HepG2 (cell line): ENCODE results near the gene ZDHHC3. TPM values are rescaled to one million over a fixed set of nuclear protein-coding genes. Genes with fewer than 3 reads are reported as not detected.

Source experiments
- ATAC-seq: fragments of 200-7000 bp; cut with Tn5 transposase; 3 replicates; pipeline ENCODE4 v1.9.1; 2020; ENCODE audit warnings: mild to moderate bottlenecking, moderate library complexity
- BruUV-seq: library from RNA; stranded (reverse); fragments of 400-500 nt; replicated peaks from 2 replicates; lab custom pipeline; 2021; lab: Mats Ljungman, UMichigan
- CTCF ChIA-PET: fragments of 300-600 bp; formaldehyde crosslinking; extraction: SDS; loops from one replicate; lab custom pipeline; 2021; ENCODE audit warnings: low total read pairs, inconsistent platforms, low intra/inter-chr PET ratio; lab: Yijun Ruan, JAX
- POLR2A ChIA-PET: fragments of 350-600 bp; sonication (Branson Sonifier 250); formaldehyde crosslinking; loops from one replicate; lab custom pipeline; 2020; ENCODE audit warnings: antibody characterized with exemption, inconsistent platforms; lab: Yijun Ruan, JAX
- DNase-seq: peaks from one replicate; pipeline ENCODE4 v3.0.0-alpha.2; 2015; ENCODE audit warnings: low spot score
- FAIRE-seq: peaks from 3 replicates; lab custom pipeline; 2011; peaks lifted over from hg19 to GRCh38; lab: Jason Lieb, UNC
- H2AFZ ChIP-seq: one replicate; pipeline ENCODE4 v1.6.1; 2011; ENCODE audit warnings: low read length, inconsistent platforms
- H3K27ac ChIP-seq: fragments of 300-600 bp; 3 replicates; pipeline ENCODE4 v1.8.0; 2011; ENCODE audit warnings: mixed run types, mild to moderate bottlenecking, mixed read lengths, low read length, inconsistent platforms; ENCODE audit not compliant: insufficient read depth; ENCODE audit errors: extremely low read length
- H3K27me3 ChIP-seq, 2 experiments: fragments of 200-600 bp in 1 of 2; 2 replicates in 1 of 2; 3 replicates in 1 of 2; pipeline versions ENCODE4 v1.6.0 to v1.8.0; 2011; ENCODE audit warnings: low read length in 2 of 2, mild to moderate bottlenecking in 2 of 2, moderate library complexity in 2 of 2, inconsistent platforms in 1 of 2; ENCODE audit not compliant: insufficient read depth in 2 of 2, control insufficient read depth in 1 of 2
- H3K36me3 ChIP-seq, 2 experiments: fragments of 200-600 bp in 1 of 2; replicated peaks in 1 of 2; 2 replicates in 1 of 2; 3 replicates in 1 of 2; pipeline versions ENCODE4 v1.5.1 to v1.8.0; 2011; ENCODE audit warnings: low read length in 2 of 2, inconsistent platforms in 1 of 2; ENCODE audit not compliant: insufficient read depth in 2 of 2, control insufficient read depth in 1 of 2
- H3K4me1 ChIP-seq: 2 replicates; pipeline ENCODE4 v1.5.1; 2012; ENCODE audit warnings: low read length, inconsistent platforms; ENCODE audit not compliant: insufficient read depth
- H3K4me2 ChIP-seq: 2 replicates; pipeline ENCODE4 v1.6.0; 2011; ENCODE audit warnings: low read depth, low read length, inconsistent platforms
- H3K4me3 ChIP-seq, 3 experiments: fragments of 200-600 bp in 1 of 3; sonication (generic), shearing (Covaris generic) in 1 of 3; replicated peaks in 1 of 3; 2 replicates each; pipeline ENCODE4 v1.5.1; 2011 to 2016; ENCODE audit warnings: low read length in 3 of 3, inconsistent platforms in 2 of 3, low read depth in 2 of 3, mild to moderate bottlenecking in 2 of 3, control low read depth in 1 of 3, mixed read lengths in 1 of 3; ENCODE audit not compliant: insufficient read depth in 1 of 3
- H3K79me2 ChIP-seq: one replicate; pipeline ENCODE4 v1.6.1; 2011; ENCODE audit warnings: low read length, inconsistent platforms; ENCODE audit not compliant: insufficient read depth
- H3K9ac ChIP-seq: 2 replicates; pipeline ENCODE4 v1.6.0; 2011; ENCODE audit warnings: mild to moderate bottlenecking, low read depth, low read length, inconsistent platforms; ENCODE audit not compliant: insufficient read depth
- H3K9me3 ChIP-seq: 2 replicates; pipeline ENCODE4 v1.5.1; 2012; ENCODE audit warnings: mild to moderate bottlenecking, low read length
- H4K20me1 ChIP-seq: 2 replicates; pipeline ENCODE4 v1.6.0; 2011; ENCODE audit warnings: inconsistent platforms, mild to moderate bottlenecking, low read length, moderate library complexity; ENCODE audit not compliant: insufficient read depth
- DMAP1 ChIP-seq: IDR thresholded peaks from 2 replicates; pipeline ENCODE4 v1.6.1; 2016
- ELF3 ChIP-seq: IDR thresholded peaks from 2 replicates; pipeline ENCODE4 v1.6.1; 2016; ENCODE audit warnings: missing genetic modification reagents, missing compliant biosample characterization
- ESRRA ChIP-seq: sonication (generic); formaldehyde crosslinking; IDR thresholded peaks from 2 replicates; pipeline ENCODE4 v1.5.1; 2020; ENCODE audit warnings: mild to moderate bottlenecking, low read depth, missing genetic modification reagents
- FOXC1 ChIP-seq: sonication (generic); formaldehyde crosslinking; IDR thresholded peaks from 2 replicates; pipeline ENCODE4 v1.8.0; 2022; ENCODE audit warnings: mild to moderate bottlenecking, missing genetic modification reagents, borderline replicate concordance
- FOXK1 ChIP-seq: sonication (generic); formaldehyde crosslinking; IDR thresholded peaks from 2 replicates; pipeline ENCODE4 v1.4.0; 2020; ENCODE audit warnings: low read depth, missing genetic modification reagents, borderline replicate concordance
- HCFC1 ChIP-seq: fragments of 150-350 bp; IDR thresholded peaks from 2 replicates; pipeline ENCODE4 v1.6.1; 2014; ENCODE audit warnings: low read depth, low read length
- HNF4A ChIP-seq: sonication (generic); formaldehyde crosslinking; IDR thresholded peaks from 2 replicates; pipeline ENCODE4 v1.4.0; 2020; ENCODE audit warnings: missing genetic modification reagents
- HNRNPK ChIP-seq: fragments of 200-400 bp; formaldehyde crosslinking; IDR thresholded peaks from 2 replicates; pipeline ENCODE4 v1.6.1; 2018; ENCODE audit warnings: low read length, low read depth, moderate library complexity, mild to moderate bottlenecking; ENCODE audit not compliant: poor library complexity, severe bottlenecking
- HNRNPL ChIP-seq: fragments of 200-400 bp; formaldehyde crosslinking; IDR thresholded peaks from 2 replicates; pipeline ENCODE4 v1.6.1; 2017; ENCODE audit warnings: mild to moderate bottlenecking, low read depth, low read length
- IKZF4 ChIP-seq: sonication (generic); formaldehyde crosslinking; IDR thresholded peaks from 2 replicates; pipeline ENCODE4 v1.5.1; 2020; ENCODE audit warnings: borderline replicate concordance, mild to moderate bottlenecking, low read depth, missing genetic modification reagents; ENCODE audit errors: not compliant biosample characterization
- ISL2 ChIP-seq: sonication (generic); formaldehyde crosslinking; IDR thresholded peaks from 2 replicates; pipeline ENCODE4 v1.5.0; 2020; ENCODE audit warnings: missing genetic modification reagents
- NR2F6 ChIP-seq, 2 experiments: IDR thresholded peaks; 2 replicates each; pipeline ENCODE4 v1.6.1; 2016; ENCODE audit warnings: antibody characterized with exemption in 1 of 2, mild to moderate bottlenecking in 1 of 2
- WIZ ChIP-seq: sonication (generic); formaldehyde crosslinking; IDR thresholded peaks from 2 replicates; pipeline ENCODE4 v1.5.1; 2020; ENCODE audit warnings: mild to moderate bottlenecking, missing genetic modification reagents
- YEATS2 ChIP-seq: sonication (generic); formaldehyde crosslinking; IDR thresholded peaks from 2 replicates; pipeline ENCODE4 v1.4.0; 2020; ENCODE audit warnings: missing genetic modification reagents, borderline replicate concordance
- ZHX2 ChIP-seq, 2 experiments: sonication (generic) in 1 of 2; formaldehyde crosslinking in 1 of 2; IDR thresholded peaks; 2 replicates each; pipeline versions ENCODE4 v1.6.1 to v1.9.0; 2014 to 2022; ENCODE audit warnings: antibody characterized with exemption in 1 of 2, borderline replicate concordance in 1 of 2, inconsistent platforms in 1 of 2, low read depth in 1 of 2, missing genetic modification reagents in 1 of 2
- ZSCAN21 ChIP-seq: sonication (generic); formaldehyde crosslinking; IDR thresholded peaks from 2 replicates; pipeline ENCODE4 v1.8.0; 2022; ENCODE audit warnings: mild to moderate bottlenecking, missing genetic modification reagents, moderate library complexity, borderline replicate concordance
- WGBS: methylation state at CpG from one replicate; pipeline ENCODE4 v1.1.6; 2017; ENCODE audit warnings: low lambda C conversion rate; 5-methylcytosine and 5-hydroxymethylcytosine counted together
- in situ Hi-C: cut with HindIII; loops from 2 replicates; pipeline ENCODE4 v1.10.0; 2017; ENCODE audit warnings: low pct_unique_long_range_greater_than_20kb; ENCODE audit not compliant: extremely low pct_ligation_motif_present
- intact Hi-C: fragments of 100-400 bp; cut with micrococcal nuclease; formaldehyde crosslinking; loops from one replicate; pipeline ENCODE4 v1.10.0; 2022; ENCODE audit not compliant: unreplicated experiment
- polyA plus RNA-seq, 8 experiments: library from polyadenylated mRNA; depleted of rRNA in 3 of 8; stranded (reverse) in 7 of 8; unstranded in 1 of 8; fragments of >200 nt; fragmentation: Illumina TruSeq in 4 of 8; extraction: Trizol in 4 of 8; gene quantifications; 2 replicates each; pipeline versions ENCODE4 v1.2.1 to v1.2.3, GENCODE V29; 2011 to 2016; ENCODE audit warnings: low read depth in 4 of 8, missing spikeins in 1 of 8, mixed read lengths in 1 of 8; ENCODE audit not compliant: insufficient read depth in 1 of 8
- total RNA-seq, 5 experiments: library from RNA; depleted of rRNA; stranded (reverse); fragments of >200 nt; fragmentation: Illumina TruSeq; extraction: Trizol; gene quantifications; 2 replicates each; pipeline ENCODE4 v1.2.3, GENCODE V29; 2016; ENCODE audit warnings: low read depth in 1 of 5

ZDHHC3 gene
- total and polyA plus RNA-seq, 2 of the 13 experiments (the other 11 are each of a cell fraction or from before 2014, with no cell fraction given) = 44.1 to 65.7 TPM

DNA sequence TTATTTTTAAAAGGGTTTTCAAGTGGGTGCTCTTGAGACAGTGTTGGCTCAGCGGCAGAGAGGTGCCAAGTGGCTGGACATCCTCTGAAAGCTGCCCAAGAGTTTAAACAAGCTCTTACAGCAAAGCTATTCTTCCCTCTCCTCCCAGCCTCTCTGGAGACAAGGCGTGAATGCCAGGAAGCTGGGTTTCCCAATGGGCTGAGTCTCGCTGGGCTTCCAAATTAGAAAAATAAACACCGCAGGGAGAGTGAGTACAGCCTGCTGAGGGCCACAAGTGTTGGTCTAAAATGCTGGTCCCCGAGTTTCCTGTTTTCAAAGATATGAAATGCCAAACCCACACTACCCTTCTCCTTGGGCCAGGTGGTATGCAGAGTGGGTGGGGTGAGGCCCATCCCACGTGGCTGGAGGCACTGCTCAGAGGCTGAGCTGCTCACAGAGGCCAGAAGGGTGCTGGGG is 36.4 kb downstream of the ZDHHC3 start:
- no peaks in the 10 kb centered on the region for H3K9me3 ChIP-seq
- no peak overlapping the region for H3K4me2 ChIP-seq
- H3K4me3 ChIP-seq = no peak overlapping the region
- ATAC-seq (no peak), DNase-seq (no peak), FAIRE-seq (no peak)
- TF ChIP-seq HCFC1 (no peak), IKZF4 (CRISPR knock-in tag) (no peak), ISL2 (no peak), DMAP1 (CRISPR knock-in tag) (no peak), FOXK1 (CRISPR knock-in tag) (no peak), WIZ (CRISPR knock-in tag) (no peak), FOXC1 (CRISPR knock-in tag) (no peak), ESRRA (CRISPR knock-in tag) (no peak), ZSCAN21 (CRISPR knock-in tag) (no peak), HNF4A (CRISPR knock-in tag) (no peak), NR2F6 (IDR thresholded peaks at IDR 0.05) (no peak), NR2F6 (CRISPR knock-in tag; IDR thresholded peaks at IDR 0.05) (no peak), ZHX2 (IDR thresholded peaks at IDR 0.05; ENCODE audit: low read depth) (no peak), ZHX2 (CRISPR knock-in tag; IDR thresholded peaks at IDR 0.05; ENCODE audit: borderline replicate concordance) (no peak), HNRNPL (no peak), HNRNPK (no peak), YEATS2 (CRISPR knock-in tag) (no peak), ELF3 (no peak)
- WGBS = 93% methylated on average over 4 of the region's 6 CpGs
- BruUV-seq = no TSS peak
- H3K9ac ChIP-seq = no peak overlapping the region
- H3K27ac ChIP-seq = no peak overlapping the region
- H3K27me3 ChIP-seq = no peaks in the 10 kb centered on the region
- ChIA-PET POLR2A (no interaction called here), CTCF (no interaction called here)
- peaks cover 12 to 45% of the 10 kb centered on the region in 2 experiments for H3K36me3 ChIP-seq
- H3K79me2 ChIP-seq = no peaks in the 10 kb centered on the region
- no peak overlapping the region for H2AFZ ChIP-seq
- in situ Hi-C loops (no loop called here), intact Hi-C loops (no loop called here)
- H3K4me1 ChIP-seq = no peaks in the 10 kb centered on the region
- no peaks in the 10 kb centered on the region for H4K20me1 ChIP-seq
